HUES6 (cell line): Measurements from ENCODE around the gene ARHGAP22.
A peak's percentile ranks its signal among the peaks of the same experiment; 100 is the strongest.

Experiments used
- H3K27ac ChIP-seq: 2 replicates; pipeline ENCODE4 v1.7.0; 2013; ENCODE audit warnings: low read depth, mild to moderate bottlenecking, low read length, inconsistent platforms
- H3K27me3 ChIP-seq: 2 replicates; pipeline ENCODE4 v1.6.1; 2013; ENCODE audit warnings: low read length; ENCODE audit not compliant: control insufficient read depth, insufficient read depth
- H3K36me3 ChIP-seq: 2 replicates; pipeline ENCODE4 v1.6.1; 2013; ENCODE audit warnings: low read length; ENCODE audit not compliant: control insufficient read depth, insufficient read depth
- H3K4me1 ChIP-seq: 2 replicates; pipeline ENCODE4 v1.6.1; 2013; ENCODE audit warnings: low read length; ENCODE audit not compliant: control insufficient read depth, insufficient read depth
- H3K4me3 ChIP-seq: 2 replicates; pipeline ENCODE4 v1.5.1; 2013; ENCODE audit warnings: low read depth, low read length
- H3K9ac ChIP-seq: one replicate; pipeline ENCODE4 v1.6.1; 2013; ENCODE audit warnings: mild to moderate bottlenecking, low read length
- H3K9me3 ChIP-seq: 2 replicates; pipeline ENCODE4 v1.6.1; 2013; ENCODE audit warnings: low read depth, low read length; ENCODE audit not compliant: control insufficient read depth, insufficient read depth

ARHGAP22 gene

GRCh38 chr10:48526011-48526821, 78.7 kb downstream of the ARHGAP22 start:
- Histone ChIP-seq H3K9me3 (peaks cover 3% of the 10 kb centered on the region; the same call in 1 of the 2 replicates), H3K4me3 (no peak overlapping the region), H3K9ac (no peak overlapping the region), H3K36me3 (no peaks in the 10 kb centered on the region), H3K27me3 (peaks cover 18% of the 10 kb centered on the region), H3K4me1 (peaks cover 13% of the 10 kb centered on the region), H3K27ac (no peak overlapping the region)

- H3K4me3 ChIP-seq: no peak overlapping the region
- H3K9ac ChIP-seq: no peak overlapping the region
- peaks cover 15% of the 10 kb centered on the region for H3K4me1 ChIP-seq
- no peaks in the 10 kb centered on the region for H3K36me3 ChIP-seq
- peaks cover 3% of the 10 kb centered on the region; the same call in 1 of the 2 replicates for H3K9me3 ChIP-seq
- H3K27ac ChIP-seq: no peak overlapping the region
- peaks cover 18% of the 10 kb centered on the region for H3K27me3 ChIP-seq
Measured at GRCh38 chr10:48525113-48525512, 79.8 kb downstream of the ARHGAP22 start.

GRCh38 chr10:48523820-48524758, 80.8 kb downstream of the ARHGAP22 start:
- no peaks in the 10 kb centered on the region for H3K36me3 ChIP-seq
- peaks cover 3% of the 10 kb centered on the region; the same call in 1 of the 2 replicates for H3K9me3 ChIP-seq
- peak overlapping the region; percentile 43 for H3K9ac ChIP-seq
- no peak overlapping the region for H3K27ac ChIP-seq
- peaks cover 15% of the 10 kb centered on the region for H3K4me1 ChIP-seq
- peaks cover 18% of the 10 kb centered on the region for H3K27me3 ChIP-seq
- H3K4me3 ChIP-seq: peak overlapping the region; percentile 74

- Histone ChIP-seq H3K9me3 (peaks cover 3% of the 10 kb centered on the region; the same call in 1 of the 2 replicates), H3K4me3 (peak overlapping the region; percentile 74), H3K27ac (no peak overlapping the region), H3K27me3 (peaks cover 18% of the 10 kb centered on the region), H3K36me3 (no peaks in the 10 kb centered on the region), H3K4me1 (peaks cover 15% of the 10 kb centered on the region), H3K9ac (peak overlapping the region; percentile 43)
Measured at GRCh38 chr10:48523212-48523819, 81.6 kb downstream of the ARHGAP22 start.

- Histone ChIP-seq H3K9me3 (no peaks in the 10 kb centered on the region), H3K27ac (no peak overlapping the region), H3K27me3 (peaks cover 18% of the 10 kb centered on the region), H3K9ac (no peak overlapping the region), H3K4me3 (no peak overlapping the region), H3K4me1 (peaks cover 15% of the 10 kb centered on the region), H3K36me3 (no peaks in the 10 kb centered on the region)
Measured at GRCh38 chr10:48522011-48522765, 82.7 kb downstream of the ARHGAP22 start.

GRCh38 chr10:48520594-48520993, 84.3 kb downstream of the ARHGAP22 start:
- Histone ChIP-seq H3K4me1 (peaks cover 6% of the 10 kb centered on the region; the same call in 1 of the 2 replicates), H3K9me3 (no peaks in the 10 kb centered on the region; the same call in 1 of the 2 replicates), H3K27me3 (peaks cover 18% of the 10 kb centered on the region), H3K4me3 (no peak overlapping the region), H3K27ac (no peak overlapping the region), H3K9ac (no peak overlapping the region), H3K36me3 (no peaks in the 10 kb centered on the region)

- no peak overlapping the region for H3K27ac ChIP-seq
- no peak overlapping the region for H3K4me3 ChIP-seq
- peaks cover 6% of the 10 kb centered on the region; the same call in 1 of the 2 replicates for H3K4me1 ChIP-seq
- H3K27me3 ChIP-seq: peaks cover 18% of the 10 kb centered on the region
- H3K9ac ChIP-seq: no peak overlapping the region
- no peaks in the 10 kb centered on the region for H3K36me3 ChIP-seq
- no peaks in the 10 kb centered on the region; the same call in 1 of the 2 replicates for H3K9me3 ChIP-seq
Measured at GRCh38 chr10:48520184-48520506, 84.7 kb downstream of the ARHGAP22 start.

GRCh38 chr10:48519481-48520183, 85.2 kb downstream of the ARHGAP22 start:
- Histone ChIP-seq H3K36me3 (no peaks in the 10 kb centered on the region), H3K27ac (no peak overlapping the region), H3K9ac (no peak overlapping the region), H3K9me3 (no peaks in the 10 kb centered on the region; the same call in 1 of the 2 replicates), H3K4me1 (peaks cover 6% of the 10 kb centered on the region; the same call in 1 of the 2 replicates), H3K27me3 (peaks cover 15% of the 10 kb centered on the region), H3K4me3 (no peak overlapping the region)

- Histone ChIP-seq H3K27me3 (peaks cover 12% of the 10 kb centered on the region; the same call in 1 of the 2 replicates), H3K27ac (no peak overlapping the region), H3K4me3 (no peak overlapping the region), H3K9me3 (peaks cover 5% of the 10 kb centered on the region; the same call in 1 of the 2 replicates), H3K4me1 (peaks cover 6% of the 10 kb centered on the region; the same call in 1 of the 2 replicates), H3K36me3 (no peaks in the 10 kb centered on the region), H3K9ac (no peak overlapping the region)
Measured at GRCh38 chr10:48518986-48519385, 85.9 kb downstream of the ARHGAP22 start.
